ENCODE measurements around the gene LSM3. TPM values are rescaled to one million over a fixed set of nuclear protein-coding genes. Genes with fewer than 3 reads are reported as not detected.

LSM3 gene
- total RNA-seq, 8 experiments from 2014 or later, result 15.5 to 24.5 (median 19.5) TPM

DNA sequence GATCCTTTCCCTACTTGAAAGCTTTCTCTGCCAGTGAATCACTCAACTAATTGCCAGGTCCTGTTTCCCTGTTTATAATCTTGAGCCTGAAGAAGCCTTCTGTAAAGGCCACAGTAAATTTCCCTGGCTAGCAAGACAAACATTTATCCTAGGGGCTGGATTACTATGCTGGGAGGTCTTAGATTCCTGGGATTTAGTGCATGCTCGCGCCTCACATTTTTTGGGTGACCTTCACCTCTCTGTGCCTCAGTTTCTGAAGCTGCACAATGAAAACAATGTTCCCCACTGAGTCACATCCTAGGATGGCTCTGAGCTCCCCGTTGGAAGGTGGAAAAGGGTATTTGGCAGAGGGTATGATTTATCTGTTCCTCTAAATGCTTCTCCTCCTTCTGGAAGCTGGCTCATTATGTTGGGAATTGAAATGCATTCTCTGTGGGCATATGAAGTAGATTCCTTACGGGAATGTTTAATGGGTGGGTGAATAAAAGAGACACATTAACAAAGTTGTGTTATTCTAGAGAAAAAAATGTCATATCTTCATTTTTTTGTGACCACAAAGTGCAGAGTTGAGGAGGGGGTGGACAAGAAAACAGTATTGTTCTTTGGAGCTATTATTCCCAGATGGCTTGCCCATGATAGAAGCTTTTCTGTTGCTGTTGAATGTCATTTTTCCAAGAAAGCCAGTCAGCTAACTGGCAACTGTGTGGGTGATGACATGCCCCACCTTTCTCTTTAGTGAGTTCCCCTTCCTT is 32.4 kb downstream of the LSM3 start:
- H3K4me3 ChIP-seq, result no peak overlapping the region
- 0 to 71% (median 29%) methylated on average over 1 to 4 of the region's 4 CpGs; no CpG with 5 or more reads in 3 of the 10 experiments for WGBS, 10 experiments
- ATAC-seq (replicated peaks in 6 of 8), result peak in 7 of 8 experiments; percentile 18 to 76 (median 53)
- H3K4me1 ChIP-seq (replicated peaks in 1 of 2), result peaks cover 15 to 18% of the 10 kb centered on the region in 2 donors
- H3K27ac ChIP-seq, result no peak overlapping the region
- in situ Hi-C loops (cut with MboI; ENCODE audit: low pct_unique_long_range_greater_than_20kb in 2 of 9, low sequenced_read_pairs in 9 of 9, unreplicated experiment in 9 of 9), result no loop called here

- in situ Hi-C loops (cut with MboI; ENCODE audit: low pct_unique_long_range_greater_than_20kb in 2 of 9, low sequenced_read_pairs in 9 of 9, unreplicated experiment in 9 of 9), result no loop called here
- peaks cover 15 to 18% of the 10 kb centered on the region in 2 donors for H3K4me1 ChIP-seq (replicated peaks in 1 of 2)
- peak in 5 of 8 experiments; percentile 47 to 77 (median 68) for ATAC-seq (replicated peaks in 6 of 8)
- H3K4me3 ChIP-seq, result no peak overlapping the region
- no peak overlapping the region for H3K27ac ChIP-seq
- WGBS, 10 experiments, result 0 to 67% (median 39%) methylated on average over 1 to 3 of the region's 4 CpGs; no CpG with 5 or more reads in 1 of the 10 experiments
Measured at GRCh38 chr3:14211621-14212020, 33.0 kb downstream of the LSM3 start.

GRCh38 chr3:14212032-14212431 is 33.4 kb downstream of the LSM3 start:
- no peak overlapping the region for H3K27ac ChIP-seq
- in situ Hi-C loops (cut with MboI; ENCODE audit: low pct_unique_long_range_greater_than_20kb in 2 of 9, low sequenced_read_pairs in 9 of 9, unreplicated experiment in 9 of 9), result no loop called here
- no peak overlapping the region for H3K4me3 ChIP-seq
- 87 to 100% (median 100%) methylated on average over 1 to 3 of the region's 3 CpGs; no CpG with 5 or more reads in 5 of the 10 experiments for WGBS, 10 experiments
- no peak for ATAC-seq (replicated peaks in 6 of 8)
- peaks cover 15 to 18% of the 10 kb centered on the region in 2 donors for H3K4me1 ChIP-seq (replicated peaks in 1 of 2)

DNA sequence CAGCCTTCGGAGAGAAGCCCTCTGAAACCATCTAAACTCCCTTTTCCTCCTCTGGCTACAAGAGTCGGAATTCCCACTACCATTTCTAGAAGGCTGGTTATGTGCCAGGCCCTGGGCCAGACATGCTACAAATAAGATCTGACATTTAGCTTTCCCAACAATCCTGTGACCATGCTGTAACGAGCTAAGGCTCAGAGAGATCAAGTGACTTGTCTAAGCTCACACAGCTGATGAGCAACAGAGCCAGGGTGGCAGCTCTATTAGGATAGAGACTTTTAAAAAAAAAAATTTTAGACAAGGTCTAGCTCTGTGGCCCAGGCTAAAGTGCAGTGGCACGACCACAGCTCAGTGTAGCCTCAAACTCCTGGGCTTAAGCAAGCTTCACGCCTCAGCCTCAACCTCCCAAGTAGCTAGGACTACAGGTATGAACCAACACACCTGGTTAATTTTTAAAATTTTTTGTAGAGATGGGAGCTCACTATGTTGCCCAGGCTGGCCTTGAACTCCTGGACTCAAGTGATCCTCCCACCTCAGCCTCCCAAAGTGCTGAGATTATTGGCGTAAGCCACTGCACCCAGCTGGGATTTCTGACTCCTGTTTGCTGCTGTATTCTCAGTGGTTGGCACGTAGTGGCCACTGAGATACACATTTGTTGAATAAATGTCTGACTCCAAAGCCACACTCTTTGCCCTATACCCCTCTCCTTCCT is 34.6 kb downstream of the LSM3 start:
- WGBS, 10 experiments, result 66 to 100% (median 80%) methylated on average over 1 to 7 of the region's 7 CpGs; no CpG with 5 or more reads in 1 of the 10 experiments

DNA sequence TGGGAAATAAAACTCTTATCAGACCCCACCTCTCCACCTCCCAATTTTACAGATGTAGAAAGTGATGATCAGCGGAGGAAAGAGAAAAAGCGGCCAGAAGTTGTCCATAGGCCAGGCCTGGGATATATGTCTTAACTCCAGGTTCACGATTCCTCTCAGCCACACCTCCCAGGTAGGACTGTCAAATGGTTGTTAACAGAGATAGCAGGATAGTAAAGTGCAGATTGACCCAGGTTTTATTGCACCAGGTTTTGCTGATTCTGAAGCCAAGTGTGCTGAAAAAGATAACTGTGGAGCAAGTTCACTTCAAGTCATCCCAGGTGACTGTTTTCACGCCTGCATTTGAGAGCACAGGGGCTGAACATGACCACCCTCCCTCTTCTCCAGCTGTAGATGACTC is 36.1 kb downstream of the LSM3 start:
- 80 to 100% (median 100%) methylated on average over 1 to 4 of the region's 4 CpGs; no CpG with 5 or more reads in 3 of the 10 experiments for WGBS, 10 experiments
- in situ Hi-C loops (cut with MboI; ENCODE audit: low pct_unique_long_range_greater_than_20kb in 2 of 9, low sequenced_read_pairs in 9 of 9, unreplicated experiment in 9 of 9), result no loop called here
- H3K27ac ChIP-seq, result no peak overlapping the region
- ATAC-seq (replicated peaks in 6 of 8), result no peak
- H3K4me1 ChIP-seq (replicated peaks in 1 of 2), result peaks cover 15 to 18% of the 10 kb centered on the region in 2 donors
- no peak overlapping the region for H3K4me3 ChIP-seq

More for the DNA sequence above, 34.6 kb downstream of the LSM3 start:
- peaks cover 15 to 18% of the 10 kb centered on the region in 2 donors for H3K4me1 ChIP-seq (replicated peaks in 1 of 2)
- no peak for ATAC-seq (replicated peaks in 6 of 8)
- no peak overlapping the region for H3K27ac ChIP-seq
- in situ Hi-C loops (cut with MboI; ENCODE audit: low pct_unique_long_range_greater_than_20kb in 2 of 9, low sequenced_read_pairs in 9 of 9, unreplicated experiment in 9 of 9), result no loop called here
- H3K4me3 ChIP-seq, result no peak overlapping the region

GRCh38 chr3:14216257-14217048 is 37.8 kb downstream of the LSM3 start:
- ATAC-seq (replicated peaks in 6 of 8), result peak in 4 of 8 experiments; percentile 24 to 86 (median 52)
- Histone ChIP-seq H3K4me3 (peak overlapping the region in 2 of 5 donors; percentile 22 to 37), H3K4me1 (replicated peaks in 1 of 2) (peaks cover 5 to 6% of the 10 kb centered on the region in 2 donors), H3K27ac (no peak overlapping the region)
- in situ Hi-C loops (cut with MboI; ENCODE audit: low pct_unique_long_range_greater_than_20kb in 2 of 9, low sequenced_read_pairs in 9 of 9, unreplicated experiment in 9 of 9), result no loop called here
- 63 to 100% (median 86%) methylated on average over 1 to 13 of the region's 22 CpGs for WGBS, 10 experiments

GRCh38 chr3:14218355-14218754 is 39.7 kb downstream of the LSM3 start:
- ATAC-seq (replicated peaks in 6 of 8), result no peak
- in situ Hi-C loops (cut with MboI; ENCODE audit: low pct_unique_long_range_greater_than_20kb in 2 of 9, low sequenced_read_pairs in 9 of 9, unreplicated experiment in 9 of 9), result no loop called here

GRCh38 chr3:14220933-14221332 is 42.3 kb downstream of the LSM3 start:
- no peak for ATAC-seq (replicated peaks in 6 of 8)
- 12 to 94% (median 75%) methylated on average over 1 of the region's 1 CpG; no CpG with 5 or more reads in 1 of the 10 experiments for WGBS, 10 experiments
- no peaks in the 10 kb centered on the region for H3K4me1 ChIP-seq (replicated peaks in 1 of 2)
- in situ Hi-C loops (cut with MboI; ENCODE audit: low pct_unique_long_range_greater_than_20kb in 2 of 9, low sequenced_read_pairs in 9 of 9, unreplicated experiment in 9 of 9), result no loop called here
- H3K4me3 ChIP-seq, result no peak overlapping the region
- H3K27ac ChIP-seq, result no peak overlapping the region

More at GRCh38 chr3:14218355-14218754, 39.7 kb downstream of the LSM3 start:
- H3K4me1 ChIP-seq (replicated peaks in 1 of 2), result no peaks in the 10 kb centered on the region
- no peak overlapping the region for H3K4me3 ChIP-seq
- H3K27ac ChIP-seq, result no peak overlapping the region

DNA sequence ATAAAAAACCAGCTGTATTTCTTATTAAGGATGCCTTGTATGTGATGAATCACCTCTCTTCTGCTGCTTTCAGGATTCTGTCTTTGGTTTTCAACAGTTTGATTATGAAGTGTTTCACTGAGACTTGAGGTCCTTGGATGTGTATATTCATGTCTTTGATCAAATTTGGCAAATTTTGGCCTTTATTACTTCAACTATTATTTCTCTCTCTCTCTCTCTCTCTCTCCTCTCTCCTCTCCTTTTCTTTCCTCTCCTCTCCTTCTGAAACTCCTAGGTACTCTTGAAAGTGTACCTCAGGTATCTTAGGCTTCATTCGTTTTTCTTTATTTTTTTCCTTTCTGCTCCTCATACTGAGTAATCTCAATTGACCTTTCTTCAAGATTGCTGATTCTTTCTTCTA is 43.3 kb downstream of the LSM3 start:
- 18 to 100% (median 86%) methylated on average over 1 of the region's 1 CpG; no CpG with 5 or more reads in 1 of the 10 experiments for WGBS, 10 experiments
- Histone ChIP-seq H3K4me3 (no peak overlapping the region), H3K4me1 (replicated peaks in 1 of 2) (no peaks in the 10 kb centered on the region), H3K27ac (no peak overlapping the region)
- no peak for ATAC-seq (replicated peaks in 6 of 8)
- in situ Hi-C loops (cut with MboI; ENCODE audit: low pct_unique_long_range_greater_than_20kb in 2 of 9, low sequenced_read_pairs in 9 of 9, unreplicated experiment in 9 of 9), result no loop called here

DNA sequence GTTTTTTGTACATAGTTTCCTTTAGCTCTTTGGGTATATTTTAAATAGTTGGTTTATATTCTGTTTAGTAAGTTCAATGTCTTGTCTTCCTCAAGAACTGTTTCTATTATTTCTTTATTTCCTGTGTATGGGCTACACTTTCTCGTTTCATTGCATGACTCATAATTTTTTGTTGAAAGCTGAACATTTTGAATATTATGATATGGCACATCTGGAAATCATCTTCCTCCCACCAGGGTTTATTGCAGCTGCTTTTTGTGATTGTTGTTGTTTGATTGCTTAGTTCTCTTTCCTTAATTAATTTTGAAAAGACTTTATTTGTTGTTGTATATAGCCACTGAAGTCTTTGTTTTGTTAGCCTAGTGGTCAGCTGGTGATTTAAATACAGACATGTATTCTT is 43.8 kb downstream of the LSM3 start:
- H3K4me3 ChIP-seq, result no peak overlapping the region
- WGBS, 10 experiments, result 0 to 100% (median 36%) methylated on average over 1 of the region's 1 CpG; no CpG with 5 or more reads in 2 of the 10 experiments
- H3K4me1 ChIP-seq (replicated peaks in 1 of 2), result no peaks in the 10 kb centered on the region
- no peak overlapping the region for H3K27ac ChIP-seq
- ATAC-seq (replicated peaks in 6 of 8), result no peak
- in situ Hi-C loops (cut with MboI; ENCODE audit: low pct_unique_long_range_greater_than_20kb in 2 of 9, low sequenced_read_pairs in 9 of 9, unreplicated experiment in 9 of 9), result no loop called here

DNA sequence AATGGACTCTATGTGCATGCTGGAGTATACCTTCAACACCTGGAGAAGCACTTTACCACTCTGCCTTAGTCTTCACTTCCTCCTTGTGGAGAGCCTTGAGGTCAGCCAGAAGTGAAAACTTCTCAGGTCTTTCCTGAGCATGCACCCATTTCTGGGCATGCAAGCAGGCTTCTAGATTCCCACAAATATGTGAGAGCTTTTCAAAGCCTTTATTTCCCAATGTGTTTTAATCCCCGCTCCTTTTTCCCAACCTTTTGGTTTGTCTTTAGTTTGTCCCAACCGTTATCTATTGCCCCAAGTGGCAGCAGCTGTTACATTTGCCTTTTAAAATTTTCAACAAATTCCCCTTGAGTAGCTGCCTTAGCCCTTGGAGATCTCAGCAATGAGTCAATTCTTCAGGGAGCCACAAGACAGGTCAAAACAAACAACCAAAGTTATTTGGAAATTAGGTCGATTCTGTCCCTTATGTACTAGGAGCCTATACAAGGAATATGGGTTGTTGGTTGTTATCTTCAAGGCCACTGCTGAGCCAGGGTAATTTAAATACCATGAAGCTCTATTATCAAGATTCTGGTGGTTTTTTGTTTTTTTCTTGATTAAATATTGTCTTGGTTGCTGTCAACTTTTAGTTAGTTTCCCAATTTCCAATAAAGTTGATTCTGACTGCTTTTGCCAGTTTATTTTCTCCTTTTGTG is 44.4 kb downstream of the LSM3 start:
- 13 to 100% (median 68%) methylated on average over 1 to 3 of the region's 3 CpGs for WGBS, 10 experiments
- Histone ChIP-seq H3K4me1 (replicated peaks in 1 of 2) (no peaks in the 10 kb centered on the region), H3K4me3 (no peak overlapping the region), H3K27ac (no peak overlapping the region)
- no peak for ATAC-seq (replicated peaks in 6 of 8)
- in situ Hi-C loops (cut with MboI; ENCODE audit: low pct_unique_long_range_greater_than_20kb in 2 of 9, low sequenced_read_pairs in 9 of 9, unreplicated experiment in 9 of 9), result no loop called here

GRCh38 chr3:14223595-14223994 is 45.0 kb downstream of the LSM3 start:
- ATAC-seq (replicated peaks in 6 of 8), result no peak
- 33 to 100% (median 86%) methylated on average over 1 of the region's 1 CpG; no CpG with 5 or more reads in 3 of the 10 experiments for WGBS, 10 experiments

More at GRCh38 chr3:14223595-14223994, 45.0 kb downstream of the LSM3 start:
- Histone ChIP-seq H3K27ac (no peak overlapping the region), H3K4me1 (replicated peaks in 1 of 2) (no peaks in the 10 kb centered on the region), H3K4me3 (no peak overlapping the region)
- in situ Hi-C loops (cut with MboI; ENCODE audit: low pct_unique_long_range_greater_than_20kb in 2 of 9, low sequenced_read_pairs in 9 of 9, unreplicated experiment in 9 of 9), result no loop called here
